ENCODE results near the gene KAZN. TPM values are rescaled to one million over a fixed set of nuclear protein-coding genes. Genes with fewer than 3 reads are reported as not detected.
A peak's percentile ranks its signal among the peaks of the same experiment; 100 is the strongest.

KAZN gene
- total and polyA plus RNA-seq, 10 donors, result 20.0 to 245 (median 144) TPM

DNA sequence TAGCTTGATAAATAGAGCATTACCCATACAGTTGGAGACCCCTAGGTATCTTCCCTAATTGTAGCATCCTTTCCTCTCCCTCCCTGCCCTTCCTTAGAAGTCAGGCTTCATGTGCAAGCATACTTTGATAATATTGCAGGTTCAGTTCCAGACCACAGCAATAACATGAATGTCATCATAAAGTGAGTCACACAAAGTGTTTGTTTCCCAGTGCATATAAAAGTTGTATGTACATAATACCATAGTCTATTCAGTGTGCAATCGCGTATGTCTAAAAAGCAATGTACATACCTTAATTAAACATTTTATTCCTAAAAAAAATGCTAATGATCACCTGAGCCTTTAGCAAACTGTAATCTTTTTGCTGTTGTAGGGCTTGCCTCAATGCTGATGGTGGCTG is 33.4 kb upstream of the KAZN start:
- H3K36me3 ChIP-seq, result no peaks in the 10 kb centered on the region
- intact Hi-C loops (cut with DNase I; ENCODE audit: low total_unique reads), result no loop called here
- no peaks in the 10 kb centered on the region for H3K27me3 ChIP-seq (replicated peaks in 1 of 7)
- H3K27ac ChIP-seq, result no peak overlapping the region
- H3K4me3 ChIP-seq, result no peak overlapping the region
- WGBS, 5 donors, result 39 to 49% (median 48%) methylated on average over 2 of the region's 2 CpGs
- H3K9me3 ChIP-seq, result peaks cover 0 to 18% (median 7%) of the 10 kb centered on the region in 8 donors
- DNase-seq, result no peak
- no peaks in the 10 kb centered on the region for H3K4me1 ChIP-seq
- no peak for TF ChIP-seq CTCF (IDR thresholded peaks at IDR 0.05 in 8 of 11, conservative IDR thresholded peaks at IDR 0.05 in 3 of 11)
- no peak for TF ChIP-seq POLR2AphosphoS5 (IDR thresholded peaks at IDR 0.05)
- no peak for TF ChIP-seq POLR2A (IDR thresholded peaks at IDR 0.05)

DNA sequence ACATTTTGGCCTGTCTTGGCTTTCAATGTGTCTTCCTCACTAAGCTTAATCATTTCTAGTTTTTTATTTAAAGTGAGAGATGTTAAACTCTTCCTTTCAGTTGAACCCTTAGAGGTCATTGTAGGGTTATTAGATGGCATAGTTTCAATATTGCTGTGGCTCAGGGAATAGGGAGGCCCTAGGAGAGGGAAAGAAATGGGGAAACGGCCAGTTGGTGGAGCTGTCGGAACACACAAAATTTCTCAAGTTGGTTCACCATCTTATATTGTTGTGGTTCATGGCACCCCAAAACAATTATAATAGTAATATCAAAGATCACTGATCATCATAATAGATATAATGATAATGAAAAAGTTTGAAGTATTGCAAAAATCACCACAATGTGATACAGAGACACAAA is 31.4 kb upstream of the KAZN start:
- Histone ChIP-seq H3K4me3 (no peak overlapping the region), H3K9me3 (peaks cover 0 to 18% (median 7%) of the 10 kb centered on the region in 8 donors), H3K36me3 (no peaks in the 10 kb centered on the region), H3K27ac (no peak overlapping the region), H3K27me3 (replicated peaks in 1 of 7) (peaks cover 0 to 8% (median 0%) of the 10 kb centered on the region in 7 donors), H3K4me1 (no peaks in the 10 kb centered on the region)
- no peak for DNase-seq
- 71 to 86% (median 77%) methylated on average over 2 of the region's 2 CpGs for WGBS, 5 donors
- intact Hi-C loops (cut with DNase I; ENCODE audit: low total_unique reads), result no loop called here
- TF ChIP-seq POLR2AphosphoS5 (IDR thresholded peaks at IDR 0.05) (no peak), CTCF (IDR thresholded peaks at IDR 0.05 in 8 of 11, conservative IDR thresholded peaks at IDR 0.05 in 3 of 11) (peak in 7 of 11 experiments; percentile 22 to 42 (median 29)), POLR2A (IDR thresholded peaks at IDR 0.05) (no peak)

GRCh38 chr1:14567903-14568302 is 30.6 kb upstream of the KAZN start:
- Histone ChIP-seq H3K27me3 (replicated peaks in 1 of 7) (peaks cover 0 to 12% (median 0%) of the 10 kb centered on the region in 7 donors), H3K36me3 (no peaks in the 10 kb centered on the region), H3K4me3 (no peak overlapping the region), H3K27ac (no peak overlapping the region), H3K9me3 (peaks cover 0 to 18% (median 7%) of the 10 kb centered on the region in 8 donors), H3K4me1 (no peaks in the 10 kb centered on the region)
- no peak for DNase-seq
- 83 to 94% (median 88%) methylated on average over 5 of the region's 5 CpGs for WGBS, 5 donors
- intact Hi-C loops (cut with DNase I; ENCODE audit: low total_unique reads), result no loop called here
- no peak for TF ChIP-seq CTCF (IDR thresholded peaks at IDR 0.05 in 8 of 11, conservative IDR thresholded peaks at IDR 0.05 in 3 of 11)
- no peak for TF ChIP-seq POLR2AphosphoS5 (IDR thresholded peaks at IDR 0.05)
- TF ChIP-seq POLR2A (IDR thresholded peaks at IDR 0.05), result no peak

DNA sequence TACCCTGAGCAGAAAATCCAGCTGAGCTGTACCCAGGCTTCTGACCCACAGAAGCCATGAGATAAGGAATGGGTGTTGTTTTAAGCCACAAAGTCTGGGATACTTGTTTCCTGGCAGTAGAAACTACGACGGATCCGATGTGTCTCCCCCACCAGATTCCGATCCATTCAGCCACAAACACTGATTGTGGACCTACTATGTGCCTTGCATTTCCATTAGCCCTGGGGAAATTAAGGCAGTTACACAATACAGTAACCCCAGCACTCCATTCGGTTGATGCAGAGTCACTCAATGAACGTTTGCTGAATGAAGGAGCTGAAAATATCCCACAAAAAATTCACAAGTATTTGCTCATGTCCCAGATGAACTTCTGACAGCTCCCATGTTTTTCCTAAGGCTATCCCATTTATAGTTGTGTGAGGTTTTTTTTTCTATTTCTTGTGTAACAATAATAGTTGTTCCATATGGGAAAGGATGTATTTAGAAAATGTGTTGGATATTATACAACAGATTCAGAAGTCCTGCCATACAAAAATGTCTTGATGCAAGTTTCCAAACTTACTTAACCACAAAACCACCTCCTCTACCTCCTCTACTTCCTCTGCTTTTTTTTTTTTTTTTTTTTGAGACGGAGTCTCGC is 29.6 kb upstream of the KAZN start:
- WGBS, 5 donors, result 65 to 88% (median 78%) methylated on average over 6 to 8 of the region's 8 CpGs
- intact Hi-C loops (cut with DNase I; ENCODE audit: low total_unique reads), result no loop called here
- Histone ChIP-seq H3K27ac (no peak overlapping the region), H3K36me3 (no peaks in the 10 kb centered on the region), H3K9me3 (peaks cover 0 to 18% (median 7%) of the 10 kb centered on the region in 8 donors), H3K4me1 (no peaks in the 10 kb centered on the region), H3K4me3 (no peak overlapping the region), H3K27me3 (replicated peaks in 1 of 7) (peaks cover 0 to 12% (median 0%) of the 10 kb centered on the region in 7 donors)
- TF ChIP-seq CTCF (IDR thresholded peaks at IDR 0.05 in 8 of 11, conservative IDR thresholded peaks at IDR 0.05 in 3 of 11), result no peak
- TF ChIP-seq POLR2A (IDR thresholded peaks at IDR 0.05), result no peak
- TF ChIP-seq POLR2AphosphoS5 (IDR thresholded peaks at IDR 0.05), result no peak
- DNase-seq, result no peak
